Upper lobe of left lung (tissue), 6 donors: ENCODE results near the gene HDAC7. TPM values are rescaled to one million over a fixed set of nuclear protein-coding genes. Genes with fewer than 3 reads are reported as not detected.
A peak's percentile ranks its signal among the peaks of the same experiment; 100 is the strongest.

Experiments used
- ATAC-seq, 2 donors: fragments of 200-7000 bp; cut with Tn5 transposase; one replicate each; pipeline ENCODE4 v1.9.1; 2022; ENCODE audit warnings: mild to moderate bottlenecking in 2 of 2, moderate library complexity in 2 of 2; ENCODE audit not compliant: low FRiP score in 2 of 2
- DNase-seq, 2 donors: peaks; one replicate each; pipeline ENCODE4 v3.0.0-alpha.2; 2019 to 2020
- H3K27ac ChIP-seq, 4 donors: fragments of 200-600 bp; sonication (generic); one replicate each; pipeline ENCODE4 v1.5.1; 2016 to 2019
- H3K27me3 ChIP-seq, 4 donors: fragments of 200-600 bp; sonication (generic); one replicate each; pipeline ENCODE4 v1.5.1; 2017 to 2019
- H3K36me3 ChIP-seq, 4 donors: fragments of 200-600 bp; sonication (generic); one replicate each; pipeline ENCODE4 v1.5.1; 2016 to 2019
- H3K4me1 ChIP-seq, 4 donors: fragments of 200-600 bp; sonication (generic); one replicate each; pipeline ENCODE4 v1.5.1; 2018 to 2019
- H3K4me3 ChIP-seq, 4 donors: fragments of 200-600 bp; sonication (generic); one replicate each; pipeline ENCODE4 v1.5.1; 2017 to 2019; ENCODE audit warnings: mild to moderate bottlenecking in 2 of 4, moderate library complexity in 1 of 4
- H3K9me3 ChIP-seq, 4 donors: fragments of 200-600 bp; sonication (generic); one replicate each; pipeline ENCODE4 v1.5.1; 2018 to 2019
- CTCF ChIP-seq, 6 experiments: fragments of 450-650 bp in 4 of 6; fragments of 200-600 bp in 2 of 6; sonication (generic) in 2 of 6; IDR thresholded peaks; one replicate each; pipeline ENCODE4 v1.5.1; 2016 to 2019; ENCODE audit warnings: antibody characterized with exemption in 6 of 6
- EP300 ChIP-seq, 4 donors: sonication (generic); formaldehyde crosslinking; IDR thresholded peaks; one replicate each; pipeline ENCODE4 v1.5.1; 2017; ENCODE audit warnings: antibody characterized with exemption in 4 of 4, control low read depth in 2 of 4
- POLR2A ChIP-seq, 4 donors: fragments of 450-650 bp; IDR thresholded peaks; one replicate each; pipeline ENCODE4 v1.5.1; 2016 to 2017; ENCODE audit warnings: antibody characterized with exemption in 4 of 4, mild to moderate bottlenecking in 2 of 4
- POLR2AphosphoS5 ChIP-seq, 2 donors: sonication (generic); formaldehyde crosslinking; IDR thresholded peaks; one replicate each; pipeline ENCODE4 v1.5.1; 2017; ENCODE audit warnings: antibody characterized with exemption in 2 of 2
- WGBS, 2 donors: methylation state at CpG; one replicate each; pipeline ENCODE4 v1.1.5; 2017 to 2018; 5-methylcytosine and 5-hydroxymethylcytosine counted together
- total RNA-seq, 6 donors: library from RNA; depleted of rRNA in 4 of 6; stranded (reverse); fragments of >200 nt in 4 of 6; gene quantifications; one replicate each; pipeline versions ENCODE4 v1.1.0 to v1.2.1, GENCODE V29; 2016 to 2021
- donor health status: DM: no; HTN: no; CAD: no; lungs with moderate emphysema.
- donor health status: DM: no; HTN: yes; CAD: no; lungs with severe emphysema.

The HDAC7 gene
- total RNA-seq, 6 donors from 2014 or later, result 66.6 to 164 (median 126) TPM

DNA sequence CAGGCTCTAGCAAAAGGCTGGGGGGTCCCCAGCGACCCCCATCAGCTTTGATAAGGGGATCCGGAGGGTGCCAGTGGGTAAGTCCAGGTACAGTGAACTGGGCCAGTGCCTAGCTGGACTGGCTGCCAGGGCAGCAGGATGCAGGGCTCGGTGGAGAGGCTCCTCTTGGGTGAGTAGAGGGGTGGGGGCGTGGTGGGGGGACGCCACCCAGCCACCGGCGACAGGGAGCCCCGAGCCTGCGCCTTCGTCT, 61.2 kb downstream of the HDAC7 start:
- Histone ChIP-seq H3K27ac (peak overlapping the region; percentile 80 to 90 (median 86)), H3K4me1 (peaks cover 56 to 61% (median 57%) of the 10 kb centered on the region in 4 donors), H3K27me3 (no peaks in the 10 kb centered on the region), H3K4me3 (peak overlapping the region; percentile 38 to 73 (median 60)), H3K36me3 (no peaks in the 10 kb centered on the region), H3K9me3 (no peaks in the 10 kb centered on the region)
- ATAC-seq (no peak), DNase-seq (no peak)
- TF ChIP-seq POLR2AphosphoS5 (IDR thresholded peaks at IDR 0.05) (no peak), POLR2A (IDR thresholded peaks at IDR 0.05) (no peak), CTCF (IDR thresholded peaks at IDR 0.05) (no peak), EP300 (IDR thresholded peaks at IDR 0.05) (no peak)
- 0 to 4% methylated on average over 3 to 7 of the region's 10 CpGs for WGBS, 2 donors

DNA sequence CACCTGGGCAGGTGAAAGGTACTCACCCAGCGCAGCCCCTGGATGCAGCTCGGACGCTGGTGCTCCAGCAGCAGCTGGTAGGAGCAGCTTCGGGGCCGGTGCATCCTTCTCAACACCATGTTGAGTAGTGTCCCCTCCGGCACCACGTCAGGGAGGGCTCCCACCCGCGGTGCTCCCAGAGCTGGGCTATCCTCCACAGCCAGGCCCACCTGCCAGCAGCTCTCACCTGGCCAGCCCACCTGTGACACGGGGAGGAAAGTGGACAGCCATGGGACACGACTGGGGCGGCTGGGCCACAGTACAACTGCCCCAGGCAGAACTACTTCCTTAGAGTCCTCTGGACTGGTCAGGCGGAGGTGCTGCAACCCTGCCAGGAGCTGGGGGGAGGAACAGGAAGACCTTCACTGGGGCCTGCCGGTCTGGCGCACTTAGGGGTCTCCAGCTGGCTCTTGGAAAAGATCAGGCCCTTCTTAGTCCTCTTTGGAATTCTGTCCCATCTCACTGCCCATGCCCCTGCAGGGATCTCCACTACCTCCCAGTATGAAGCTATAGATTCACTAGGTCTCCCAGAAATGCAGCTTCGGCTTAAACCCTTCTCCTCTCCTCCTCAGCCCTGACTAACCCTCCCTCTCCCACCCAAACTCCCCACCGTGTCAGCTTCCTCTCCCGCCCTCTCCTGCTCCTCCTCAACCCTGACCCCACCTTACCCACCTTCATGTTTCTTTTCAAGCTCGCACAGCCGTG, 61.7 kb downstream of the HDAC7 start:
- Histone ChIP-seq H3K36me3 (no peaks in the 10 kb centered on the region), H3K4me1 (peaks cover 60 to 66% (median 62%) of the 10 kb centered on the region in 4 donors), H3K27ac (peak overlapping the region; percentile 80 to 90 (median 86)), H3K4me3 (peak overlapping the region; percentile 38 to 73 (median 60)), H3K9me3 (no peaks in the 10 kb centered on the region), H3K27me3 (no peaks in the 10 kb centered on the region)
- WGBS, 2 donors, result 14 to 21% methylated on average over 8 to 20 of the region's 20 CpGs
- no peak for TF ChIP-seq POLR2AphosphoS5 (IDR thresholded peaks at IDR 0.05)
- TF ChIP-seq EP300 (IDR thresholded peaks at IDR 0.05), result no peak
- TF ChIP-seq CTCF (IDR thresholded peaks at IDR 0.05), result no peak
- TF ChIP-seq POLR2A (IDR thresholded peaks at IDR 0.05), result no peak
- ATAC-seq (peak; percentile 32 to 38), DNase-seq (peak; percentile 67 to 72)

- H3K4me1 ChIP-seq, result peaks cover 67 to 72% (median 68%) of the 10 kb centered on the region in 4 donors
- TF ChIP-seq POLR2A (IDR thresholded peaks at IDR 0.05) (no peak), POLR2AphosphoS5 (IDR thresholded peaks at IDR 0.05) (no peak), EP300 (IDR thresholded peaks at IDR 0.05) (no peak), CTCF (IDR thresholded peaks at IDR 0.05) (no peak)
- ATAC-seq (no peak), DNase-seq (no peak)
- H3K27ac ChIP-seq, result peak overlapping the region; percentile 80 to 90 (median 86)
- no peaks in the 10 kb centered on the region for H3K27me3 ChIP-seq
- H3K4me3 ChIP-seq, result peak overlapping the region; percentile 38 to 73 (median 60)
- WGBS, 2 donors, result 38 to 40% methylated on average over 4 to 7 of the region's 7 CpGs
- H3K9me3 ChIP-seq, result no peaks in the 10 kb centered on the region
- no peaks in the 10 kb centered on the region for H3K36me3 ChIP-seq
These were observed 62.3 kb downstream of the HDAC7 start for GRCh38 chr12:47757364-47757839.

DNA sequence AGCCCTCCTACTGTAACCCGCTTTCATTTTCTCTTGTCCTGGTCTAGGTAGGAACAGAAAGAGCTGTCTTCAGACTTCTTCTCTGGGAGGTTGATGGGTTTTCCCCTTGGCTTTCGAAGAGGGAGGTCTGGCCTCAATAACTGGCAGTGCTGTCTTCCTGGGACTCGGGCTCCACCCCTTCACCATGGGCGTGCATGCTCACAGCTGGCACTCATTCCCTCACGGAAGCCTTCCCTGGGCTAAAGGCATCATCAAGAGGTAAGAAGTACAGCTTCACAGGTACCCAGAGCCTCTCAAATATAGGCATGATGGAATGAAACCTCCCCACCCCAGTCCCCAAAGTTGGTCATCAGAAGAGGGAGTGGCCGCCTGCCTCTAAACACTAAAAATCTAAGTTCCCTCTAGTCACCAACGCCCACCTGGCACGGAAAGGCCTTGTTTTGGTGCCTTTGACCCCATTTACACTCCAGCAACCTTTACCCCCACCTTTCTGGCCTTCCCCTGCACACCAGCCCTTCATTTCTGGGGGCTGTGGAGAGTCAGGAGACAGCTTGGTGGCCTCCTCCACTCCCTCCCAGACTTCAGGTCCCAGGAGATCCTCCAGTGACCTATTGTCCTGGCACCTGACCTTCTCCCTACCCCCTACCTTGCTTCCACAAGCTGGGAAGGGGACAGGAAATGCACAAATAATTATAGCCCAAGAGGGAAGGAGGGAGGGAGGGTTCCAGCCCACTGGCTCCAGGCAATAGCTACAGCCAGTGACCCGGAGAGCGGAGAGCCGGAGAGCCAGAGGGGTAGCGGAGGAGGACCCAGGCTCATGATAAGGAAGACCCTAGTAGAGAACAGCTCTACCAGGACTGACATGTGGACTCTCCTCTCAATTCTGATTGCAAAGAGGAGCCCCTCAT, 63.8 kb downstream of the HDAC7 start:
- TF ChIP-seq EP300 (IDR thresholded peaks at IDR 0.05), result no peak
- TF ChIP-seq CTCF (IDR thresholded peaks at IDR 0.05), result no peak
- peak in 1 of 2 donors; percentile 12 for TF ChIP-seq POLR2AphosphoS5 (IDR thresholded peaks at IDR 0.05)
- no peak for TF ChIP-seq POLR2A (IDR thresholded peaks at IDR 0.05)
- ATAC-seq, result no peak
- no peaks in the 10 kb centered on the region for H3K9me3 ChIP-seq
- WGBS, 2 donors, result 58 to 61% methylated on average over 12 of the region's 12 CpGs
- DNase-seq, result peak in 1 of 2 donors; percentile 87
- no peaks in the 10 kb centered on the region for H3K27me3 ChIP-seq
- H3K4me1 ChIP-seq, result peaks cover 68 to 80% (median 70%) of the 10 kb centered on the region in 4 donors
- H3K27ac ChIP-seq, result peak overlapping the region; percentile 20 to 90 (median 80)
- peak overlapping the region in 3 of 4 donors; percentile 1 to 72 (median 48) for H3K4me3 ChIP-seq
- H3K36me3 ChIP-seq, result peaks cover 0 to 7% (median 2%) of the 10 kb centered on the region in 4 donors
